Measurements from ENCODE around the gene GRAMD1A. TPM values are rescaled to one million over a fixed set of nuclear protein-coding genes. Genes with fewer than 3 reads are reported as not detected.

Gene GRAMD1A
- total RNA-seq, 1 donor from 2014 or later, result 61.9 TPM

DNA sequence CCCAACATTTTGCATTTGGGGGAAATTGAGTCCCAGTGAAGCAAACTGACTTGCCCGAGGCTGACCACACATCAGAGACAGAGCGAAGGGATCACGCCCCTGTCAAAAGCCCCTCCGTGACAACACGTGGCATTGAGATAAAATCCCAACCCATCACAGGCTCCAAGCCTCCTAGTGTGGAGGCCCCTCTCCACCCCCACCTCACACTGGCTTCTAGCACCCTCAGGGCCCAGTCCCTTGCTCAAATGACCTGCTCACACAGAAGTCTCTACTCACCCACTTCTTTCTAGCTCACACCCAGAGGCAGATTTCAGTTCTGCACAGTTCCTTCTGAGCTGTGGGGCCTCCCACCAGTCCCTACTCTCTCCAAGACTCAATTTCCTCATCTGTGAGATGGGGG lies 51.7 kb downstream of the GRAMD1A start:
- Histone ChIP-seq H3K4me1 (no peaks in the 10 kb centered on the region), H3K36me3 (no peaks in the 10 kb centered on the region), H3K27me3 (no peaks in the 10 kb centered on the region), H3K9me3 (no peaks in the 10 kb centered on the region), H3K4me3 (no peak overlapping the region), H3K27ac (no peak overlapping the region)
- DNase-seq (ENCODE audit: extremely low spot score in 2 of 2), result no peak
- TF ChIP-seq POLR2A (IDR thresholded peaks at IDR 0.05), result no peak
- TF ChIP-seq POLR2AphosphoS5 (IDR thresholded peaks at IDR 0.05; ENCODE audit: insufficient read depth in 1 of 2, low read depth in 1 of 2), result no peak
- TF ChIP-seq, protein P1, sequence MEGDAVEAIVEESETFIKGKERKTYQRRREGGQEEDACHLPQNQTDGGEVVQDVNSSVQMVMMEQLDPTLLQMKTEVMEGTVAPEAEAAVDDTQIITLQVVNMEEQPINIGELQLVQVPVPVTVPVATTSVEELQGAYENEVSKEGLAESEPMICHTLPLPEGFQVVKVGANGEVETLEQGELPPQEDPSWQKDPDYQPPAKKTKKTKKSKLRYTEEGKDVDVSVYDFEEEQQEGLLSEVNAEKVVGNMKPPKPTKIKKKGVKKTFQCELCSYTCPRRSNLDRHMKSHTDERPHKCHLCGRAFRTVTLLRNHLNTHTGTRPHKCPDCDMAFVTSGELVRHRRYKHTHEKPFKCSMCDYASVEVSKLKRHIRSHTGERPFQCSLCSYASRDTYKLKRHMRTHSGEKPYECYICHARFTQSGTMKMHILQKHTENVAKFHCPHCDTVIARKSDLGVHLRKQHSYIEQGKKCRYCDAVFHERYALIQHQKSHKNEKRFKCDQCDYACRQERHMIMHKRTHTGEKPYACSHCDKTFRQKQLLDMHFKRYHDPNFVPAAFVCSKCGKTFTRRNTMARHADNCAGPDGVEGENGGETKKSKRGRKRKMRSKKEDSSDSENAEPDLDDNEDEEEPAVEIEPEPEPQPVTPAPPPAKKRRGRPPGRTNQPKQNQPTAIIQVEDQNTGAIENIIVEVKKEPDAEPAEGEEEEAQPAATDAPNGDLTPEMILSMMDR (IDR thresholded peaks at IDR 0.05), result no peak
- intact Hi-C loops (cut with DNase I), result no loop called here

DNA sequence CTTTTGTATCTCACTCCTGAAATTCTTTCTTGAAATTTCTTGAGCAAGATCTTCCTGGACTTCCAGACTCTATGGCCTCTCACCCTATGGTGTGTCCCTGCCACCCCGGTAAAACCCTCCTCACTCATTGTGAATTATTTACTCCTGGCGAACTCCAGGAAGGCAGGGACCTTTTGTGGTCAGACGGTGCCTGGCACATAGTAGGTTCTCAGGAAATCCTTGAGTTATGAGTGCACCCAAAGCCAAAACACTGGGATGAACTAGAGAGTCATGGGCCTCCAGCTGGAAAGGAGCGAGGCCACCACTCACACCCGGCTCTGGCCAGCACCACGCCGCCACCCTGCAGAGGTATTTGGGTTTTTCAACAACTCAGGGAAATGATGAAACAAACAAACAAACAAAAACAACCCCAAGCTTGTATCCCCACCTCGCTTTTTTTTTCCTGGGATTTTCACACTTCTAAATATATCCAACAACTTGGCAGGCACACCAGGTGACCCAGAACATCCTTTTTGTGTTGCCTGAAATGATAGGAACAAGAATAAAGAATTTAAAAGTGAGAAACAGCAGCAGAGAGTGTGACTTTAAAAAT lies 52.6 kb downstream of the GRAMD1A start:
- intact Hi-C loops (cut with DNase I), result no loop called here
- no peak for DNase-seq (ENCODE audit: extremely low spot score in 2 of 2)
- Histone ChIP-seq H3K36me3 (no peaks in the 10 kb centered on the region), H3K27ac (no peak overlapping the region), H3K4me3 (no peak overlapping the region), H3K4me1 (no peaks in the 10 kb centered on the region), H3K9me3 (no peaks in the 10 kb centered on the region), H3K27me3 (no peaks in the 10 kb centered on the region)
- no peak for TF ChIP-seq POLR2A (IDR thresholded peaks at IDR 0.05)
- no peak for TF ChIP-seq POLR2AphosphoS5 (IDR thresholded peaks at IDR 0.05; ENCODE audit: insufficient read depth in 1 of 2, low read depth in 1 of 2)
- TF ChIP-seq, protein P1 (IDR thresholded peaks at IDR 0.05), result no peak

DNA sequence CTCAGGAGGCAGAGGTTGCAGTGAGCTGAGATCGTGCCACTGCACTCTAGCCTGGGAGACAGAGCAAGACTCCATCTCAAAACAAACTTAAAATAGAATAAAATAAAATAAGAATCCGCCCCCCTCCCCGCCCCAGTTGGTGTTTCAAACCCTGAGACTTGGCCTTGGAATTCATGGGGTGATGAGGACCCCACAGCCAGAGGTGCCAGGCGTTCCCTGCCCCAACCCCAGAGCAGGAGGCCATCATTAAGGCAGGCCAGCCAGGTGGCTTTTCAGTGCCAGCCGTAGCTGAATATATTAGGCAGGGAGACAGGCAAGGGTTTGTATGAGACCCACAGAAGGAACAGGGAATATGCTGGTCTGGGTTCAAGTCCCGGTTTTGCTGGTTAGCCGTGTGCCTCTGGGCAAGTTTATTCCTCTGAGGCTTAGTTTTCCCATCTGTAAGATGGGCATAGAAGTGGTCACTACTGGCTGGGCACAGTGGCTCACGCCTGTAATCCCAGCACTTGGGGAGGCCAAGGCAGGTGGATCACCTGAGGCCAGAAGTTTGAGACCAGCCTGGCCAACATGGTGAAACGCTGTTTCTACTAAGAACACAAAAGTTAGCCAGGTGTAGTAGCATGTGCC lies 53.7 kb downstream of the GRAMD1A start:
- H3K27me3 ChIP-seq, result no peaks in the 10 kb centered on the region
- H3K4me3 ChIP-seq, result no peak overlapping the region
- no peaks in the 10 kb centered on the region for H3K9me3 ChIP-seq
- H3K36me3 ChIP-seq, result no peaks in the 10 kb centered on the region
- intact Hi-C loops (cut with DNase I), result no loop called here
- H3K4me1 ChIP-seq, result no peaks in the 10 kb centered on the region
- no peak overlapping the region for H3K27ac ChIP-seq
- no peak for DNase-seq (ENCODE audit: extremely low spot score in 2 of 2)
- TF ChIP-seq POLR2AphosphoS5 (IDR thresholded peaks at IDR 0.05; ENCODE audit: insufficient read depth in 1 of 2, low read depth in 1 of 2) (no peak), POLR2A (IDR thresholded peaks at IDR 0.05) (no peak)
- TF ChIP-seq, protein P1 (IDR thresholded peaks at IDR 0.05), result no peak

DNA sequence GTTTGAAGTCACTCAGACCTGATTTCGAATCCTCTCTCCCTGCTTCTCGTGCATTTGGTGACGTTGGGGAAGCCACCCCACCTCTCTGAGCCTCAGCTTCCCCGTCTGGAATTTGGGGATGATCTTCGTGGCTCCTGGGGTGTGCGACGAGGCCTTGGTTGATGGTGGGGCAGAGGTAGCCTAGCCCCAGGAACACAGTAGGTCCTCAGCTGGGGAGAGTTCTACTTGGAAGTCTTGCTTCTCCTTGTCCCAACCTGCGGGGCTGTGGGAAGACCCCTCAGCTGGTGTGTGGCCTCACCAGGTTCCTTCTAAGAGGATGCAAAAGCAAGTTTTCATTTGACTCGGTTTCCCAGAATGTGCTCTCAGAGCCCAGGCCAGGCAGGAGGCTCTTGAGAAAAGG lies 54.5 kb downstream of the GRAMD1A start:
- no peak overlapping the region for H3K27ac ChIP-seq
- TF ChIP-seq, protein P1 (IDR thresholded peaks at IDR 0.05), result no peak
- TF ChIP-seq POLR2AphosphoS5 (IDR thresholded peaks at IDR 0.05; ENCODE audit: insufficient read depth in 1 of 2, low read depth in 1 of 2), result no peak
- no peak for TF ChIP-seq POLR2A (IDR thresholded peaks at IDR 0.05)
- no peaks in the 10 kb centered on the region for H3K36me3 ChIP-seq
- H3K9me3 ChIP-seq, result no peaks in the 10 kb centered on the region
- H3K27me3 ChIP-seq, result no peaks in the 10 kb centered on the region
- intact Hi-C loops (cut with DNase I), result no loop called here
- DNase-seq (ENCODE audit: extremely low spot score in 2 of 2), result no peak
- no peak overlapping the region for H3K4me3 ChIP-seq
- H3K4me1 ChIP-seq, result no peaks in the 10 kb centered on the region

DNA sequence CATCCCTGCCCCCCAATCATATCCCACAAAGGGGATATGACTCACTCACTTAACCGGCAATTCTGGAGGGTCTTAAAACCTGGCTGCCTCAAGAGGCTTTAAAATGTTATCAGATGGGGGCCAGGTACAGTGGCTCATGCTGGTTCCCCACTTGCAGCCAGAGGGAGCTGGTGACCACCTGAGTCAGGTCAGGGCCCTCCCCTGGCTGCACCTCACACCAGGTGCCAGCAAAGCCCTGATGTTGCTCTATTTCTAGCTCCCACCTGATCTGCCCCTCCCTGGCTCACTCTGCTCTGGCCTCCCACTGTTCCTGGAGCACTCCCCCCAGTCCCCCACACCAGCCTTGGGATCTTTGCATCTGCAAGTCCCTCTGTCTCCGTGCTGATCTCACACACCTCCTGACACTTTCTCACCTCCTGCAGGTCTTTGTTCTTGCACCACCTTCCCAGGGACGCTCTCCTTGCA lies 55.6 kb downstream of the GRAMD1A start:
- intact Hi-C loops (cut with DNase I), result no loop called here
- Histone ChIP-seq H3K4me3 (no peak overlapping the region), H3K27me3 (no peaks in the 10 kb centered on the region), H3K36me3 (no peaks in the 10 kb centered on the region), H3K27ac (no peak overlapping the region), H3K4me1 (no peaks in the 10 kb centered on the region), H3K9me3 (no peaks in the 10 kb centered on the region)
- no peak for TF ChIP-seq POLR2AphosphoS5 (IDR thresholded peaks at IDR 0.05; ENCODE audit: insufficient read depth in 1 of 2, low read depth in 1 of 2)
- no peak for TF ChIP-seq POLR2A (IDR thresholded peaks at IDR 0.05)
- TF ChIP-seq, protein P1 (IDR thresholded peaks at IDR 0.05), result no peak
- DNase-seq (ENCODE audit: extremely low spot score in 2 of 2), result no peak

Measured in vagina (tissue), 2 donors.